HL-60 (cell line): ENCODE results near the gene COG8.

Experiments used
- POLR2AphosphoS5 ChIP-seq: IDR thresholded peaks from 2 replicates; pipeline ENCODE4 v1.6.1; 2012; ENCODE audit warnings: low read depth
- TF ChIP-seq, protein P1 (sequence below): IDR thresholded peaks from one replicate; pipeline ENCODE4 v1.5.1; 2011; ENCODE audit warnings: low read length, control low read depth, inconsistent platforms; ENCODE audit not compliant: insufficient read depth
- TF ChIP-seq, protein P2 (sequence below): IDR thresholded peaks from 2 replicates; pipeline ENCODE4 v1.6.1; 2012; ENCODE audit warnings: low read depth; ENCODE audit not compliant: insufficient replicate concordance

GRCh38 chr16:69283851-69284250 lies 55.5 kb downstream of the COG8 start:
- TF ChIP-seq, protein P1, sequence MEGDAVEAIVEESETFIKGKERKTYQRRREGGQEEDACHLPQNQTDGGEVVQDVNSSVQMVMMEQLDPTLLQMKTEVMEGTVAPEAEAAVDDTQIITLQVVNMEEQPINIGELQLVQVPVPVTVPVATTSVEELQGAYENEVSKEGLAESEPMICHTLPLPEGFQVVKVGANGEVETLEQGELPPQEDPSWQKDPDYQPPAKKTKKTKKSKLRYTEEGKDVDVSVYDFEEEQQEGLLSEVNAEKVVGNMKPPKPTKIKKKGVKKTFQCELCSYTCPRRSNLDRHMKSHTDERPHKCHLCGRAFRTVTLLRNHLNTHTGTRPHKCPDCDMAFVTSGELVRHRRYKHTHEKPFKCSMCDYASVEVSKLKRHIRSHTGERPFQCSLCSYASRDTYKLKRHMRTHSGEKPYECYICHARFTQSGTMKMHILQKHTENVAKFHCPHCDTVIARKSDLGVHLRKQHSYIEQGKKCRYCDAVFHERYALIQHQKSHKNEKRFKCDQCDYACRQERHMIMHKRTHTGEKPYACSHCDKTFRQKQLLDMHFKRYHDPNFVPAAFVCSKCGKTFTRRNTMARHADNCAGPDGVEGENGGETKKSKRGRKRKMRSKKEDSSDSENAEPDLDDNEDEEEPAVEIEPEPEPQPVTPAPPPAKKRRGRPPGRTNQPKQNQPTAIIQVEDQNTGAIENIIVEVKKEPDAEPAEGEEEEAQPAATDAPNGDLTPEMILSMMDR, result no peak
- no peak for TF ChIP-seq POLR2AphosphoS5
- TF ChIP-seq, protein P2, sequence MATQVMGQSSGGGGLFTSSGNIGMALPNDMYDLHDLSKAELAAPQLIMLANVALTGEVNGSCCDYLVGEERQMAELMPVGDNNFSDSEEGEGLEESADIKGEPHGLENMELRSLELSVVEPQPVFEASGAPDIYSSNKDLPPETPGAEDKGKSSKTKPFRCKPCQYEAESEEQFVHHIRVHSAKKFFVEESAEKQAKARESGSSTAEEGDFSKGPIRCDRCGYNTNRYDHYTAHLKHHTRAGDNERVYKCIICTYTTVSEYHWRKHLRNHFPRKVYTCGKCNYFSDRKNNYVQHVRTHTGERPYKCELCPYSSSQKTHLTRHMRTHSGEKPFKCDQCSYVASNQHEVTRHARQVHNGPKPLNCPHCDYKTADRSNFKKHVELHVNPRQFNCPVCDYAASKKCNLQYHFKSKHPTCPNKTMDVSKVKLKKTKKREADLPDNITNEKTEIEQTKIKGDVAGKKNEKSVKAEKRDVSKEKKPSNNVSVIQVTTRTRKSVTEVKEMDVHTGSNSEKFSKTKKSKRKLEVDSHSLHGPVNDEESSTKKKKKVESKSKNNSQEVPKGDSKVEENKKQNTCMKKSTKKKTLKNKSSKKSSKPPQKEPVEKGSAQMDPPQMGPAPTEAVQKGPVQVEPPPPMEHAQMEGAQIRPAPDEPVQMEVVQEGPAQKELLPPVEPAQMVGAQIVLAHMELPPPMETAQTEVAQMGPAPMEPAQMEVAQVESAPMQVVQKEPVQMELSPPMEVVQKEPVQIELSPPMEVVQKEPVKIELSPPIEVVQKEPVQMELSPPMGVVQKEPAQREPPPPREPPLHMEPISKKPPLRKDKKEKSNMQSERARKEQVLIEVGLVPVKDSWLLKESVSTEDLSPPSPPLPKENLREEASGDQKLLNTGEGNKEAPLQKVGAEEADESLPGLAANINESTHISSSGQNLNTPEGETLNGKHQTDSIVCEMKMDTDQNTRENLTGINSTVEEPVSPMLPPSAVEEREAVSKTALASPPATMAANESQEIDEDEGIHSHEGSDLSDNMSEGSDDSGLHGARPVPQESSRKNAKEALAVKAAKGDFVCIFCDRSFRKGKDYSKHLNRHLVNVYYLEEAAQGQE, result no peak
